Endothelial cell of umbilical vein (primary cell): ENCODE measurements around the gene PNKD. TPM values are rescaled to one million over a fixed set of nuclear protein-coding genes. Genes with fewer than 3 reads are reported as not detected.

Experiments
- BruUV-seq: library from RNA; stranded (reverse); fragments of 400-500 nt; replicated peaks from 2 replicates; lab custom pipeline; 2021; lab: Mats Ljungman, UMichigan
- CTCF ChIA-PET: fragments of 300-600, 350-600 bp; sonication (Branson Sonifier 250); formaldehyde crosslinking; loops from one replicate; lab custom pipeline; 2021; ENCODE audit warnings: antibody characterized with exemption, inconsistent platforms; lab: Charles Lee
- POLR2A ChIA-PET: fragments of 300-600, 350-600 bp; sonication (Branson Sonifier 250); formaldehyde crosslinking; loops from one replicate; lab custom pipeline; 2021; ENCODE audit warnings: antibody characterized with exemption, inconsistent platforms; lab: Charles Lee
- DNase-seq: peaks from one replicate; pipeline ENCODE4 v3.0.0-alpha.2; 2011; ENCODE audit warnings: low read depth, low spot score
- FAIRE-seq: peaks from 2 replicates; lab custom pipeline; 2011; peaks lifted over from hg19 to GRCh38; lab: Jason Lieb, UNC
- H2AFZ ChIP-seq: 2 replicates; pipeline ENCODE4 v1.6.0; 2012; ENCODE audit warnings: low read depth, low read length, control low read depth, inconsistent platforms
- H3K27ac ChIP-seq: 2 replicates; pipeline ENCODE4 v1.5.1; 2011; ENCODE audit warnings: low read depth, mild to moderate bottlenecking, control low read depth, low read length, moderate library complexity; ENCODE audit not compliant: insufficient read depth
- H3K27me3 ChIP-seq, 2 experiments: 2 replicates each; pipeline versions ENCODE4 v1.6.0 to v1.6.1; 2011; ENCODE audit warnings: low read length in 2 of 2, mixed read lengths in 1 of 2; ENCODE audit not compliant: control insufficient read depth in 2 of 2, insufficient read depth in 2 of 2
- H3K36me3 ChIP-seq, 2 experiments: 2 replicates in 1 of 2; 3 replicates in 1 of 2; pipeline ENCODE4 v1.5.1; 2011; ENCODE audit warnings: low read length in 2 of 2, mild to moderate bottlenecking in 1 of 2, moderate library complexity in 1 of 2; ENCODE audit not compliant: control insufficient read depth in 2 of 2, insufficient read depth in 2 of 2; ENCODE audit errors: extremely low read depth in 1 of 2
- H3K4me1 ChIP-seq: 3 replicates; pipeline ENCODE4 v1.5.1; 2011; ENCODE audit warnings: mild to moderate bottlenecking, low read length; ENCODE audit not compliant: control insufficient read depth, insufficient read depth; ENCODE audit errors: extremely low read depth
- H3K4me2 ChIP-seq: 2 replicates; pipeline ENCODE4 v1.6.1; 2011; ENCODE audit warnings: low read length, control low read depth, mixed read lengths; ENCODE audit not compliant: insufficient read depth
- H3K4me3 ChIP-seq, 3 experiments: fragments of 200-600 bp in 1 of 3; sonication (generic), shearing (Covaris generic) in 1 of 3; replicated peaks in 1 of 3; 2 replicates each; pipeline ENCODE4 v1.5.1; 2011 to 2016; ENCODE audit warnings: control low read depth in 3 of 3, low read length in 3 of 3, mild to moderate bottlenecking in 2 of 3, inconsistent platforms in 1 of 3, low read depth in 1 of 3, moderate library complexity in 1 of 3; ENCODE audit not compliant: insufficient read depth in 1 of 3
- H3K79me2 ChIP-seq: 2 replicates; pipeline ENCODE4 v1.6.0; 2012; ENCODE audit warnings: low read length, inconsistent platforms; ENCODE audit not compliant: control insufficient read depth, insufficient read depth
- H3K9ac ChIP-seq: replicated peaks from 2 replicates; pipeline ENCODE3; 2011; ENCODE audit warnings: low read length, control low read depth; ENCODE audit not compliant: insufficient read depth; ENCODE audit errors: extremely low read depth
- H3K9me1 ChIP-seq: replicated peaks from 3 replicates; pipeline ENCODE4 v1.6.0; 2011; ENCODE audit warnings: mild to moderate bottlenecking, low read length; ENCODE audit not compliant: control insufficient read depth, insufficient read depth; ENCODE audit errors: extremely low read depth
- H3K9me3 ChIP-seq: replicated peaks from 2 replicates; pipeline ENCODE4 v1.5.1; 2012; ENCODE audit warnings: low read length, inconsistent platforms; ENCODE audit not compliant: control insufficient read depth, insufficient read depth
- H4K20me1 ChIP-seq: replicated peaks from 2 replicates; pipeline ENCODE3; 2011; ENCODE audit warnings: mild to moderate bottlenecking, low read length; ENCODE audit not compliant: control insufficient read depth, insufficient read depth; ENCODE audit errors: extremely low read depth
- CTCF ChIP-seq, 2 donors: IDR thresholded peaks; 1 replicate in 1 of 2; 2 replicates in 1 of 2; pipeline ENCODE4 v1.5.1; 2011; ENCODE audit warnings: low read length in 2 of 2, mild to moderate bottlenecking in 2 of 2, moderate library complexity in 2 of 2, control low read depth in 1 of 2, inconsistent platforms in 1 of 2, low read depth in 1 of 2; ENCODE audit not compliant: insufficient read depth in 1 of 2; ENCODE audit errors: extremely low read depth in 1 of 2
- EZH2 ChIP-seq: IDR thresholded peaks from 2 replicates; pipeline ENCODE4 v1.6.1; 2012; ENCODE audit warnings: borderline replicate concordance, low read depth, mild to moderate bottlenecking, moderate library complexity, low read length, inconsistent platforms; ENCODE audit not compliant: severe bottlenecking
- FOS ChIP-seq: IDR thresholded peaks from 2 replicates; pipeline ENCODE4 v1.6.1; 2011; ENCODE audit warnings: mild to moderate bottlenecking, low read length, moderate library complexity, borderline replicate concordance; ENCODE audit not compliant: insufficient read depth
- GATA2 ChIP-seq: IDR thresholded peaks from 2 replicates; pipeline ENCODE4 v1.7.0; 2011; ENCODE audit warnings: low read depth, mild to moderate bottlenecking, moderate library complexity, mixed read lengths, low read length; ENCODE audit not compliant: insufficient read length, insufficient read depth
- JUN ChIP-seq: IDR thresholded peaks from 2 replicates; pipeline ENCODE4 v1.6.1; 2011; ENCODE audit warnings: borderline replicate concordance, low read depth; ENCODE audit not compliant: insufficient read length, insufficient read depth
- MYC ChIP-seq: IDR thresholded peaks from one replicate; pipeline ENCODE4 v1.6.1; 2011; ENCODE audit warnings: mild to moderate bottlenecking, low read depth, low read length
- POLR2A ChIP-seq: IDR thresholded peaks from 2 replicates; pipeline ENCODE4 v1.6.1; 2012; ENCODE audit warnings: low read depth, mild to moderate bottlenecking, control low read depth, low read length
- POLR2AphosphoS5 ChIP-seq: IDR thresholded peaks from 2 replicates; pipeline ENCODE4 v1.6.1; 2012; ENCODE audit warnings: low read depth, mild to moderate bottlenecking, control low read depth, low read length, moderate library complexity; ENCODE audit not compliant: insufficient read depth
- dilution Hi-C: fragments of 300-500 bp; cut with MboI; formaldehyde crosslinking; loops from one replicate; pipeline ENCODE4 v1.15.0; 2019; ENCODE audit warnings: low sequenced_read_pairs; ENCODE audit not compliant: extremely low pct_ligation_motif_present
- intact Hi-C: fragments of 100-400 bp; cut with micrococcal nuclease; formaldehyde crosslinking; loops from one replicate; pipeline ENCODE4 v1.10.0; 2022
- polyA plus RNA-seq, 4 experiments: library from polyadenylated mRNA; depleted of rRNA in 3 of 4; stranded (reverse) in 3 of 4; unstranded in 1 of 4; fragments of >200 nt; gene quantifications; 2 replicates each; pipeline versions ENCODE4 v1.2.1 to v1.2.3, GENCODE V29; 2011 to 2012; ENCODE audit warnings: missing spikeins in 1 of 4
- total RNA-seq: library from RNA; stranded (reverse); gene quantifications from 2 replicates; pipeline ENCODE4 v1.2.3, GENCODE V29; 2021
- TF ChIP-seq, protein P1 (sequence below): IDR thresholded peaks from 2 replicates; pipeline ENCODE4 v1.6.1; 2011; ENCODE audit not compliant: insufficient read depth, insufficient read length

PNKD gene
- total and polyA plus RNA-seq, 2 donors (not counting 3 experiments of a cell fraction or from before 2014, with no cell fraction given) = 56.1 to 88.3 TPM

DNA sequence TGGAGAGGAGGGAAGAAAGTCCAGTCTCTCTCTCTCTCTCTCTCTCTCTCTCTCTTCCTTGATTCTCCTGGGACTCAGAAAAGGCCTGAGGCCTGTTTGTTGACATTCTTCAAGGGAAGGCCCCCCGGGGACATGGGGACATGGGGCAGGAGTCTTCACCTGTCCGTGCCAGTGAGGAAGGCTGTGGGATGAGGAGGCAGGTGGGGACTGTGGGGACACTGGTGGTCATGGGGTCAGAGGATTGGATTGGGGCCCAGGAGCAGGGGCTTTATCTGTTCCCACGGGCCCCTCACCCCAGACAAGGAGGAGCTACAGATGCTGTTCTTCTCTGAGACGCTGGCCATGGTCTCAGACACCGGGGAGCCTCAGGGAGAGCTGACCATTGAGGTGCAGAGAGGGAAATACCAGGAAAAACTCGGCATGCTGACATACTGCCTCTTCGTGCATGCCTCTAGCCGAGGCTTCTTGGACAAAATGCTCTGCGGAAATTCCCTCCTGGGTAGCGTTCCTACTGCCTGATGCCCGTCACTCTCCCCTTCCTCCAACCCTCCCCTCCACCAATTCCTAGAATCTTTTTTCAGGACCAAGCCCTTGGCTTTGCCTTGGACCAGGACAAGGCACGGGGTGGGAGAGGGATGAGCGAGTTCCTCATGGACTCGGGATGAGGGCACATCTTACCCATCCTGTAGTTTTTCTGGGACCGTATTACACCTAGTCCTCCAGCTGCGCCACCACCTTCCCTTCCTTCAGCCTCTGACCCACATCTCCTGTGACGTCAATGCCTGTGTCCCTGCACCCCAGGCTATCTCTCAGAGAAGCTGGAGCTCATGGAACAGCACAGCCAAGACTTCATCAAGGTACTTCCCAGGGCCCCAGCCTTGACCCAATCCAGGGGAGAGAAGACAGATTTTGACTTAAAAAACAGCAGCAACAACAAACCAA lies 87.2 kb downstream of the PNKD start:
- Histone ChIP-seq H3K4me2 (no peak overlapping the region), H3K27ac (no peak overlapping the region), H3K79me2 (no peaks in the 10 kb centered on the region), H2AFZ (no peak overlapping the region), H3K4me1 (no peaks in the 10 kb centered on the region), H3K9me1 (no peaks in the 10 kb centered on the region), H3K4me3 (no peak overlapping the region), H3K36me3 (no peaks in the 10 kb centered on the region), H3K27me3 (no peaks in the 10 kb centered on the region), H4K20me1 (no peaks in the 10 kb centered on the region), H3K9me3 (no peaks in the 10 kb centered on the region), H3K9ac (no peak overlapping the region)
- BruUV-seq = no TSS peak
- CTCF ChIA-PET = interaction anchor here (0.6 to 6.2 kb wide), 20 partner anchors 10 to 108 kb away, joined by 3 to 178 read pairs (median 5); partner anchors contain the start of genes AAMP and PNKD
- POLR2A ChIA-PET = interaction anchor here (1.3 kb wide), 1 partner anchor 71 kb away, joined by 3 read pairs; no protein-coding TSS in a partner anchor
- dilution Hi-C loops (no loop called here), intact Hi-C loops (loop anchor here (2.0 kb wide), 1 partner anchor 65 kb away; the partner anchor contains the start of gene TMBIM1)
- DNase-seq = no peak
- TF ChIP-seq POLR2AphosphoS5 (no peak), MYC (no peak), FOS (no peak), EZH2 (no peak), CTCF (IDR thresholded peaks at IDR 0.05; ENCODE audit: extremely low read depth in 1 of 2, insufficient read depth in 1 of 2, low read depth in 1 of 2, low read length in 2 of 2) (no peak), POLR2A (no peak), JUN (no peak), GATA2 (no peak)
- TF ChIP-seq, protein P1, sequence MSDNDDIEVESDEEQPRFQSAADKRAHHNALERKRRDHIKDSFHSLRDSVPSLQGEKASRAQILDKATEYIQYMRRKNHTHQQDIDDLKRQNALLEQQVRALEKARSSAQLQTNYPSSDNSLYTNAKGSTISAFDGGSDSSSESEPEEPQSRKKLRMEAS = no peak
- FAIRE-seq = no peak
